Ishikawa (cell line): Measurements from ENCODE around the gene P2RY12.

Source experiments
- CEBPB ChIP-seq: IDR thresholded peaks from 2 replicates; pipeline ENCODE4 v1.6.1; 2012
- CREB1 ChIP-seq: IDR thresholded peaks from 2 replicates; pipeline ENCODE4 v1.6.1; 2012; ENCODE audit warnings: low read depth
- EGR1 ChIP-seq: IDR thresholded peaks from 2 replicates; pipeline ENCODE4 v1.6.1; 2012
- EP300 ChIP-seq: IDR thresholded peaks from 2 replicates; pipeline ENCODE4 v1.6.1; 2012; ENCODE audit warnings: borderline replicate concordance
- FOXM1 ChIP-seq: IDR thresholded peaks from 2 replicates; pipeline ENCODE4 v1.6.1; 2012; ENCODE audit warnings: low read depth, borderline replicate concordance
- NFIC ChIP-seq: IDR thresholded peaks from 2 replicates; pipeline ENCODE4 v1.6.1; 2012
- RAD21 ChIP-seq: IDR thresholded peaks from 2 replicates; pipeline ENCODE4 v1.6.1; 2012; ENCODE audit warnings: low read depth
- TAF1 ChIP-seq: IDR thresholded peaks from 2 replicates; pipeline ENCODE4 v1.6.1; 2012; ENCODE audit warnings: low read depth, mild to moderate bottlenecking
- TCF12 ChIP-seq: IDR thresholded peaks from 2 replicates; pipeline ENCODE4 v1.6.1; 2012; ENCODE audit warnings: low read depth
- TEAD4 ChIP-seq: IDR thresholded peaks from 2 replicates; pipeline ENCODE4 v1.6.1; 2012
- USF1 ChIP-seq: IDR thresholded peaks from 2 replicates; pipeline ENCODE4 v1.6.1; 2012
- YY1 ChIP-seq: IDR thresholded peaks from 2 replicates; pipeline ENCODE4 v1.6.1; 2012; ENCODE audit warnings: low read depth
- ZBTB7A ChIP-seq: IDR thresholded peaks from 2 replicates; pipeline ENCODE4 v1.6.1; 2012; ENCODE audit warnings: low read depth
- TF ChIP-seq, protein P1 (sequence below): IDR thresholded peaks from 2 replicates; pipeline ENCODE4 v1.6.1; 2012; ENCODE audit warnings: low read depth, mild to moderate bottlenecking
- TF ChIP-seq, protein P2 (sequence below): IDR thresholded peaks from 2 replicates; pipeline ENCODE4 v1.6.1; 2012

Gene P2RY12

GRCh38 chr3:151321526-151321925 is 63.0 kb downstream of the P2RY12 start:
- TF ChIP-seq, protein P1, sequence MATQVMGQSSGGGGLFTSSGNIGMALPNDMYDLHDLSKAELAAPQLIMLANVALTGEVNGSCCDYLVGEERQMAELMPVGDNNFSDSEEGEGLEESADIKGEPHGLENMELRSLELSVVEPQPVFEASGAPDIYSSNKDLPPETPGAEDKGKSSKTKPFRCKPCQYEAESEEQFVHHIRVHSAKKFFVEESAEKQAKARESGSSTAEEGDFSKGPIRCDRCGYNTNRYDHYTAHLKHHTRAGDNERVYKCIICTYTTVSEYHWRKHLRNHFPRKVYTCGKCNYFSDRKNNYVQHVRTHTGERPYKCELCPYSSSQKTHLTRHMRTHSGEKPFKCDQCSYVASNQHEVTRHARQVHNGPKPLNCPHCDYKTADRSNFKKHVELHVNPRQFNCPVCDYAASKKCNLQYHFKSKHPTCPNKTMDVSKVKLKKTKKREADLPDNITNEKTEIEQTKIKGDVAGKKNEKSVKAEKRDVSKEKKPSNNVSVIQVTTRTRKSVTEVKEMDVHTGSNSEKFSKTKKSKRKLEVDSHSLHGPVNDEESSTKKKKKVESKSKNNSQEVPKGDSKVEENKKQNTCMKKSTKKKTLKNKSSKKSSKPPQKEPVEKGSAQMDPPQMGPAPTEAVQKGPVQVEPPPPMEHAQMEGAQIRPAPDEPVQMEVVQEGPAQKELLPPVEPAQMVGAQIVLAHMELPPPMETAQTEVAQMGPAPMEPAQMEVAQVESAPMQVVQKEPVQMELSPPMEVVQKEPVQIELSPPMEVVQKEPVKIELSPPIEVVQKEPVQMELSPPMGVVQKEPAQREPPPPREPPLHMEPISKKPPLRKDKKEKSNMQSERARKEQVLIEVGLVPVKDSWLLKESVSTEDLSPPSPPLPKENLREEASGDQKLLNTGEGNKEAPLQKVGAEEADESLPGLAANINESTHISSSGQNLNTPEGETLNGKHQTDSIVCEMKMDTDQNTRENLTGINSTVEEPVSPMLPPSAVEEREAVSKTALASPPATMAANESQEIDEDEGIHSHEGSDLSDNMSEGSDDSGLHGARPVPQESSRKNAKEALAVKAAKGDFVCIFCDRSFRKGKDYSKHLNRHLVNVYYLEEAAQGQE = no peak
- TF ChIP-seq TCF12 = no peak
- TF ChIP-seq EGR1 = no peak
- no peak for TF ChIP-seq USF1
- TF ChIP-seq TEAD4 = no peak
- TF ChIP-seq TAF1 = no peak
- no peak for TF ChIP-seq FOXM1

DNA sequence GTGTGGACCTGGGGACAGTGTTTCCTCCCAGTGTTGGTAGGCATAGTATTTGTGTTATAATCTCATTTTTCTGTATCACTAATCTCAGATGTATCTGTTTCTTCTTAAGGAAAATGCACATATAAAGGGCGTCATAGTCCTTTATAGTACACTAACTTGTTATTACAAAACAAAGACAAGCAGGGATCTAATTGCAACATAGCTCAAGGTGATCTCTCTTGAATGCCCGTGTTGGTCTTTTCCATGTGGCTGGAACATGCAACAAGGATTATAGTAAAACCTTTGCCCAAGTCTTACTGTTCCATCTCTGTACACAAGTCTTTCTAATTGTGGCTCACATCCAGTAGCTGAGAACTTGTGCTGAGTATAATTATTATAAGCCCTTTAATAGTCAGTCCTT is 64.4 kb downstream of the P2RY12 start:
- no peak for TF ChIP-seq TCF12
- TF ChIP-seq, protein P1 = no peak
- TF ChIP-seq TAF1 = no peak
- no peak for TF ChIP-seq ZBTB7A
- no peak for TF ChIP-seq TEAD4
- TF ChIP-seq NFIC = no peak
- TF ChIP-seq FOXM1 = no peak
- no peak for TF ChIP-seq CREB1
- TF ChIP-seq CEBPB = no peak
- TF ChIP-seq, protein P2, sequence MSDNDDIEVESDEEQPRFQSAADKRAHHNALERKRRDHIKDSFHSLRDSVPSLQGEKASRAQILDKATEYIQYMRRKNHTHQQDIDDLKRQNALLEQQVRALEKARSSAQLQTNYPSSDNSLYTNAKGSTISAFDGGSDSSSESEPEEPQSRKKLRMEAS = no peak
- no peak for TF ChIP-seq EP300
- no peak for TF ChIP-seq EGR1
- TF ChIP-seq YY1 = no peak
- no peak for TF ChIP-seq USF1
- TF ChIP-seq RAD21 = no peak

DNA sequence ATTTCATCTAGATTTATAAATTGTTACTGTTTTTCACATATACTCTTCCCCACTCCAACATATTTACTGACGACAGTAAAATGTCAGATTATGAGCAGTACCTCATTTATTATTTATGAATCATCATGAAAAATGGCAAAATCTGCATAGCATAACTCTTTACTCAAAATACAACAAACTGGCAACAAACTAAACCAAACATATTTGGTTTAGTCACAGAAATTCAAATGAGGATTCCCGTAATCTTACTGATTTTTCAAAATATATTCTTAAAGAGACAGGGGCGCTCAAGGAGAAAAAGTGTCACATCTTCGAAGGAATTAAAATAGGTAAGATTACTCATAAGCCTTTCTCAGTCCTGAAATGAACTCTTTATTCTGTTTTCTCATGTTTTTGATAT is 64.9 kb downstream of the P2RY12 start:
- no peak for TF ChIP-seq TCF12
- no peak for TF ChIP-seq ZBTB7A
- TF ChIP-seq CEBPB = no peak
- TF ChIP-seq USF1 = no peak
- TF ChIP-seq, protein P2 = no peak
- no peak for TF ChIP-seq FOXM1
- TF ChIP-seq NFIC = no peak
- no peak for TF ChIP-seq RAD21
- no peak for TF ChIP-seq EP300
- TF ChIP-seq CREB1 = no peak

GRCh38 chr3:151318991-151319390 is 65.6 kb downstream of the P2RY12 start:
- TF ChIP-seq CEBPB (no peak), CREB1 (no peak), TAF1 (no peak), ZBTB7A (no peak), TCF12 (no peak), RAD21 (no peak)
- TF ChIP-seq, protein P2 = no peak
- TF ChIP-seq, protein P1 = no peak
